NOMO-1 treated with dmso at 0.1 percent for 144 hours (cell line): ENCODE data around the gene USP46.

Experiments
- DNase-seq: peaks from one replicate; lab custom pipeline; 2025; ENCODE audit not compliant: unreplicated experiment; lab: John Stamatoyannopoulos, UW

Gene USP46

GRCh38 chr4:52657618-52658501, 1.2 kb downstream of the USP46 start:
- DNase-seq = no peak

GRCh38 chr4:52657292-52657617, 1.8 kb downstream of the USP46 start:
- DNase-seq = no peak

GRCh38 chr4:52655506-52655905, 3.6 kb downstream of the USP46 start:
- DNase-seq = no peak

- DNase-seq = no peak
These were observed 7.0 kb downstream of the USP46 start for GRCh38 chr4:52651996-52652672.

- no peak for DNase-seq
These were observed 10.3 kb downstream of the USP46 start for GRCh38 chr4:52648836-52649235.

GRCh38 chr4:52646741-52647140, 12.4 kb downstream of the USP46 start:
- DNase-seq = no peak

- no peak for DNase-seq
These were observed 13.0 kb downstream of the USP46 start for GRCh38 chr4:52646096-52646495.

GRCh38 chr4:52645300-52645699, 13.8 kb downstream of the USP46 start:
- DNase-seq = no peak

GRCh38 chr4:52643785-52644244, 15.3 kb downstream of the USP46 start:
- DNase-seq = no peak

GRCh38 chr4:52643190-52643589, 15.9 kb downstream of the USP46 start:
- no peak for DNase-seq

- no peak for DNase-seq
These were observed 17.1 kb downstream of the USP46 start for GRCh38 chr4:52641854-52642563.

GRCh38 chr4:52640808-52641565, 18.1 kb downstream of the USP46 start:
- no peak for DNase-seq

GRCh38 chr4:52638717-52639116, 20.4 kb downstream of the USP46 start:
- DNase-seq = peak; percentile 15

GRCh38 chr4:52637116-52637515, 22.0 kb downstream of the USP46 start:
- no peak for DNase-seq

GRCh38 chr4:52635560-52635959, 23.5 kb downstream of the USP46 start:
- DNase-seq = no peak

- no peak for DNase-seq
These were observed 24.0 kb downstream of the USP46 start for GRCh38 chr4:52635130-52635529.

GRCh38 chr4:52633846-52634245, 25.3 kb downstream of the USP46 start:
- no peak for DNase-seq

GRCh38 chr4:52628974-52629373, 30.1 kb downstream of the USP46 start:
- DNase-seq = no peak

GRCh38 chr4:52628543-52628942, 30.6 kb downstream of the USP46 start:
- DNase-seq = no peak

GRCh38 chr4:52627876-52628275, 31.2 kb downstream of the USP46 start:
- no peak for DNase-seq

- no peak for DNase-seq
These were observed 33.9 kb downstream of the USP46 start for GRCh38 chr4:52625216-52625615.
